Epithelial cell of prostate (primary cell): ENCODE measurements around the gene KNDC1.
"Not testable (repeated sequence)": the region's sequence is repeated elsewhere in the genome, so short reads cannot be mapped to it uniquely, and the experiment has no call there.

ENCODE experiments used
- DNase-seq: peaks from one replicate; pipeline ENCODE4 v3.0.0-alpha.2; 2011; ENCODE audit warnings: low read depth, low spot score
- H3K27ac ChIP-seq: fragments of 450-650 bp; 2 replicates; pipeline ENCODE4 v1.5.1; 2017; ENCODE audit warnings: mild to moderate bottlenecking

Gene KNDC1

DNA sequence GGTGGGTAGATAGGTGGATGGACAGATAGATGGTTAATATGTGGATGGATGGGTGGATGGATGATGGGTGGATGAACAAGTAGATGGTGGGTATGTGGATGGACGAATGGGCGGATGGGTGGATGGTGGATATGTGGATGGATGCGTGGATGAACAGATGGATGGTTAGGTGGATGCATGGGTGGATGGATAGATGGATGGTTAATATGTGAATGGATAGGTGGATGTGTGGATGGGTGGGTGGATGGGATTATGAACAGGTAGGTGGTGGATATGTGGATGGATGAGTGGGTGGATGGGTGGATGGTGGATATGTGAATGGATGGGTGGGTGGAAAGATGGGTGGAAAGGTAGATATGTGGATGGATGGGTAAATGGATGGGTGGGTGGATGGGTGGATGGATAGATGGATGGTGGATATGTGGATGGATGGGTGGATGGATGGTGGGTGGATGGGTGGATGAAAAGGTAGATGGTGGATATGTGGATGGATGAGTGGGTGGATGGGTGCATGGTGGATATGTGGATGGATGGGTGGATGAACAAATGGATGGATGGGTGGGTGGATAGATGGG, 14.8 kb downstream of the KNDC1 start:
- no peak overlapping the region for H3K27ac ChIP-seq
- no peak for DNase-seq

- not testable (repeated sequence) for DNase-seq, H3K27ac ChIP-seq
Measured at GRCh38 chr10:133175624-133176023, 15.6 kb downstream of the KNDC1 start.

DNA sequence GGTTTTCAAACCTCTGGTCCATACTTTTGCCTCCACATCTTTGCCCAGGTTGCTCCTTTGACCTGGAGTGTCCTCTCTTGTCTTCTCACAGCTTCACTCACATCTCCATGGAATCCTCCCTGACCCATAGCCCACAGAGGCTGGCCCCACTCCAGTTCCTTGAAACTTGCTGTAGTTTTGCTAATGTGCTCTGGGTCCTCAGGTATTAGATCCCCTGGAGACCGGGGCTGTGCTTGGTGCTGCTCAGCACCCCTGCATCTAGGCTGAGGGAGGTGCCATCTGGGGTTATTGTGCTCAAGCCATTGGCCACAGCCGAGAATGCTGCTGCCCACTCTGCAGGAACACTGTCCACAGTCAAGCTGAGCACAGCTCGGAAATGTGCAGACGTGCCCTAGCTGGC, 16.5 kb downstream of the KNDC1 start:
- DNase-seq: no peak
- no peak overlapping the region for H3K27ac ChIP-seq

GRCh38 chr10:133177380-133178157, 17.6 kb downstream of the KNDC1 start:
- DNase-seq: no peak
- no peak overlapping the region for H3K27ac ChIP-seq

- no peak for DNase-seq
- H3K27ac ChIP-seq: no peak overlapping the region
Measured at GRCh38 chr10:133178357-133179127, 18.5 kb downstream of the KNDC1 start.

DNA sequence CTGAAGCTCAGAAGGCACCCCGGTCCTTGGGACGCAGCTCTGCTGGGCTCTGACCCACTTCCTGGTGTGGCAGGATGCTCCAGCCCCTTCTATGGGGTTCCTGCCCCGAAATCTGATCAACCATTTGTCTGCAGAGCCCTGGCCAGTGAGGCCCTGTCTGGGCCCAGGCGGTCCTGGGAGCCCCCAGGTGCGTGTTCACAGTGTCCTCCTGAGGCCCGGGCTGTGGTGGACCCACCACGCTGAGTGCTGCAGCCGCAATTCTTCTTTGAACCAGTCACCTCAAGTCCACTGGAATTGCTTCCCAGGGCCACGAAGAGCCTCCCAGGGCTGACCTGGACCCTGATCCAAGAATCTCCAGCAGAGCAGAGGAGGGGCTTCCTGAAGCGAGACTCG, 19.1 kb downstream of the KNDC1 start:
- DNase-seq: no peak
- no peak overlapping the region for H3K27ac ChIP-seq

- no peak for DNase-seq
- no peak overlapping the region for H3K27ac ChIP-seq
Measured at GRCh38 chr10:133179651-133180050, 19.6 kb downstream of the KNDC1 start.

GRCh38 chr10:133180192-133180964, 20.4 kb downstream of the KNDC1 start:
- no peak overlapping the region for H3K27ac ChIP-seq

GRCh38 chr10:133180965-133181639, 21.1 kb downstream of the KNDC1 start:
- H3K27ac ChIP-seq: no peak overlapping the region

More at GRCh38 chr10:133180192-133180964, 20.4 kb downstream of the KNDC1 start:
- no peak for DNase-seq

GRCh38 chr10:133182190-133182589, 22.2 kb downstream of the KNDC1 start:
- H3K27ac ChIP-seq: no peak overlapping the region
- DNase-seq: no peak

More at GRCh38 chr10:133180965-133181639, 21.1 kb downstream of the KNDC1 start:
- no peak for DNase-seq

DNA sequence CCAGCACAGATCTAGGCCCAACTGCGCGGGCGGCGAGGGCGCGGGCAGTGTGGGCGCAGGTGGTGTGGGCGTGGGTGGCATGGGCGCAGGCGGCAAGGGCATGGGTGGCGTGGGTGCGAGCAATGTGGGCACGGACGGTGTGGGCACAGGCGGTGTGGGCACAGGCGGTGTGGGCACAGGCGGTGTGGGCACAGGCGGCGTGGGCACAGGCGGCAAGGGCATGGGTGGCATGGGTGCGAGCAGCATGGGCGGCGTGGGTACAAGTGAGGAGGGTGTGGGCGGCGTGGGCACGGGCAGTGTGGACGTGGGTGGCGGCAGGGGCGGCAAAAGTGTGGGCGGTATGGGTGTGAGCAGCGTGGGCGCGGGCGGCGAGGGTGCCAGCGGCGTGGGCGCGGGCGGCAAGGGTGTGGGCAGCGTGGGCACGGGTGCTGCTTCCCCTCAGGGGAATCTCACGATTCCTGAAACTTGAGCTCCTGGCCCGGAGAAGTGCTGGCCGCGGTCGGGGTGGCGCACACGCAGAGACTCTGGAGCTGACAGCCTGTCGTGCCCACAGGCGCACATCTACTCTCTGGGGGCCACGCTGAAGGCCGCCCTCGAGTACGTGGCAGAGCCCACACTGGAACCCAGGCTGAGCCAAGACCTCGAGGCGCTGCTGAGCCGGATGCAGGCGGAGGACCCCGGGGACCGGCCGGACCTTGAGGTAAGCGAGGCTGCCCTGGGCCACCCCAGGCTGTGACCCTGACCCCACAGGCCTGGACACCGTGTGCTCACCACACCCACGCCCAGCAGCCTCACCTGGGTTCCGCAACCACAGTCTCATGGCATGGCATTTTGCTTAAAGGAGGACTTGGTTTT, 23.0 kb downstream of the KNDC1 start:
- H3K27ac ChIP-seq: no peak overlapping the region
- no peak for DNase-seq

- no peak for DNase-seq
- H3K27ac ChIP-seq: no peak overlapping the region
Measured at GRCh38 chr10:133183646-133184378, 23.8 kb downstream of the KNDC1 start.

DNA sequence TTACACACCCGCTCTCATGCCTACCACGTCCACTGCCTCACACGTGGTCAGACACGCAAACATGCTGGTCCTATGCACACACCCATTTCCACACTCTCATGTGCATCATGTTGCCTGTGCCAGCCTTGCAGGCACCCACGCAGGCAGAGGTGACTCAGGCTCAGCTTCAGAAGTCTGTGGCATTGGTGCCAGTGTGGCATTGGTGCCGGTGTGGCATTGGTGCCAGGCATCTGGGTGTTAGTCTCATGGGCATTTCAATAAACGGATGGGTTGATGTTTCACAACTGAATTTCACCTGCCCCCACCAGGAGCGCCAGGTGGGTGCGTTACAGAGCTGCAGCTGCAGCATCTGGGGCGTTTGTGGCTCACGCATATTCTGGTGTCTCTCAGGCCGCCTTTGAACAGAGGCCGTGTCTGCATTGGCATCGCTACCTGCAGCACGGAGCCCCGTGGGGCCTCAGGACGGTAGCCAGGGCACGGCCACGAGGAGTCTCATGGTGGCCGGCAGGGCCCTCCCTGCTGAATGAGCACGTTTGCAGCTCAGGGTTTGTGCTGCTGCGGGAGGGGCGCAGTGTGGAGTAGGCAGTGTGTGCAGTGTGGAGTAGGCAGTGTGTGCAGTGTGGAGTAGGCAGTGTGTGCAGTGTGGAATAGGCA, 24.7 kb downstream of the KNDC1 start:
- DNase-seq: no peak
- no peak overlapping the region for H3K27ac ChIP-seq

- H3K27ac ChIP-seq: no peak overlapping the region
- DNase-seq: no peak
Measured at GRCh38 chr10:133185421-133185820, 25.4 kb downstream of the KNDC1 start.

DNA sequence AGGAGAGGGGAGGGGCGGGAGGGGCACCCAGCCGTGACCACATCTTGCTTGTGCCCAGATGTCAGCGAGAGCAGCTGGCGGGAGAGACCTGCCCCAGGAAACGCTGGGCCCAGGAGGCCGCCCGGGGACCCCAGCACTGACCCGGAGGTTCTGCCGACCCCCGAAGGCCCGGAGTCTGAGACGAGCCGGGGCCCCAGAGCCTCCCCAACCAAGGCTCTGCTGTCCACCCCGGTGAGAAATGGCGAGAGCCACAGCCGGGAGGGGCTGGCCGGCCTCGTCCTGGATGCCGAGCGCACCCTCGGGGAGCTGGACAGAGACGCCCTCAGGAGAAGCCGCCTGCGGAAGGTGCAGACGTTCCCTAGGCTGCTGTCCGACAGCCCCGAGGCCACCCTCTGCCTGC, 25.9 kb downstream of the KNDC1 start:
- H3K27ac ChIP-seq: no peak overlapping the region
- no peak for DNase-seq

- no peak overlapping the region for H3K27ac ChIP-seq
- DNase-seq: no peak
Measured at GRCh38 chr10:133186416-133187090, 26.5 kb downstream of the KNDC1 start.
